H1 (cell line): ENCODE measurements around the gene ZNF155.

ENCODE experiments used
- CEBPB ChIP-seq: IDR thresholded peaks from 2 replicates; pipeline ENCODE4 v1.6.1; 2012; ENCODE audit warnings: low read depth, low read length
- NANOG ChIP-seq: IDR thresholded peaks from 2 replicates; pipeline ENCODE4 v1.6.1; 2011; ENCODE audit warnings: low read length, low read depth, mild to moderate bottlenecking, inconsistent platforms; ENCODE audit not compliant: insufficient read depth, poor library complexity, severe bottlenecking
- POLR2A ChIP-seq, 2 experiments: IDR thresholded peaks; 1 replicate in 1 of 2; 2 replicates in 1 of 2; pipeline ENCODE4 v1.6.1; 2011; ENCODE audit warnings: low read depth in 2 of 2, low read length in 2 of 2, mild to moderate bottlenecking in 2 of 2; ENCODE audit errors: control extremely low read depth in 1 of 2
- POLR2AphosphoS5 ChIP-seq: IDR thresholded peaks from 2 replicates; pipeline ENCODE4 v1.6.1; 2011; ENCODE audit warnings: low read depth, low read length
- RAD21 ChIP-seq, 2 experiments: IDR thresholded peaks in 1 of 2; conservative IDR thresholded peaks in 1 of 2; 2 replicates each; pipeline ENCODE4 v1.6.1; 2011; ENCODE audit warnings: low read depth in 2 of 2, low read length in 2 of 2, improper control_type of control experiment in 1 of 2, inconsistent platforms in 1 of 2, mild to moderate bottlenecking in 1 of 2, moderate library complexity in 1 of 2
- SRF ChIP-seq: IDR thresholded peaks from 2 replicates; pipeline ENCODE4 v1.6.1; 2011; ENCODE audit warnings: mild to moderate bottlenecking, low read depth, low read length, moderate library complexity
- TAF1 ChIP-seq: IDR thresholded peaks from 2 replicates; pipeline ENCODE4 v1.6.1; 2011; ENCODE audit warnings: mild to moderate bottlenecking, low read depth, low read length
- TF ChIP-seq, protein P1 (sequence below), 3 experiments: IDR thresholded peaks; 1 replicate in 2 of 3; 2 replicates in 1 of 3; pipeline versions ENCODE4 v1.5.1 to v1.6.1; 2011; ENCODE audit warnings: low read length in 3 of 3, mild to moderate bottlenecking in 3 of 3, inconsistent platforms in 2 of 3, low read depth in 1 of 3, moderate library complexity in 1 of 3; ENCODE audit not compliant: insufficient read depth in 1 of 3; ENCODE audit errors: control extremely low read depth in 1 of 3
- TF ChIP-seq, protein P2 (sequence below): IDR thresholded peaks from 2 replicates; pipeline ENCODE4 v1.6.1; 2012; ENCODE audit warnings: low read length, inconsistent platforms

DNA sequence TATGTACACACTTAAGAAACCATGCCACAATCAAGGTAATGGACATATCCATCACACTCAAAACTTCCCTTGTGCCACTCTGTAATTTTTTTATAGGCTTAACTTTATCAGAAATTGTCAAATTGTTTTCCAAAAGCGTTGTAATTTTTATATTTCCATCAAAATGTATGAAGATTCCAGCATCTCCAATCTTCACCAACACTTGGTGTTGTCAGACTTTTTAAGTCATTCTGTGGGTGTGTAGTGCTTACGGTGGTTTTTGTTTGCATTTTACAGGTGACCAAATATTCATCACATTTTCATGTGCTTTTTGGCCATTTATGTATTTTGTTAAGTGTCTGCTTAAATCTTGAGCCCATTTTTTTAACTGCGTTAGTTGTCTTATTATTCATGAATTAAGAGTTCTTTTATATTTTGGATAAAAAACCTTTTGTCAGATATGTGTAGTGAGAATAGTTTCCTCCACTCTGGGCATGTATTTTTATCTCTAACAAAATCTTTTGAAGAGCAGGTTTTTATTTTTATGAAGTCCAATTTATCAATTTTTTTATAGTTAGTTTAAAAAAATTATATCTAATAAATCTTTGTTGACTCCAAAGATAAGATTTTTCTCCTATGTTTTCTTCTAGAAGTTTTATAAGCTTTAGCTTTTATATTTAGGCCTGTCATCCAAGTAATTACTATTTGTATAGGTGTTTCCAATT, 44.3 kb upstream of the ZNF155 start:
- TF ChIP-seq, protein P1, sequence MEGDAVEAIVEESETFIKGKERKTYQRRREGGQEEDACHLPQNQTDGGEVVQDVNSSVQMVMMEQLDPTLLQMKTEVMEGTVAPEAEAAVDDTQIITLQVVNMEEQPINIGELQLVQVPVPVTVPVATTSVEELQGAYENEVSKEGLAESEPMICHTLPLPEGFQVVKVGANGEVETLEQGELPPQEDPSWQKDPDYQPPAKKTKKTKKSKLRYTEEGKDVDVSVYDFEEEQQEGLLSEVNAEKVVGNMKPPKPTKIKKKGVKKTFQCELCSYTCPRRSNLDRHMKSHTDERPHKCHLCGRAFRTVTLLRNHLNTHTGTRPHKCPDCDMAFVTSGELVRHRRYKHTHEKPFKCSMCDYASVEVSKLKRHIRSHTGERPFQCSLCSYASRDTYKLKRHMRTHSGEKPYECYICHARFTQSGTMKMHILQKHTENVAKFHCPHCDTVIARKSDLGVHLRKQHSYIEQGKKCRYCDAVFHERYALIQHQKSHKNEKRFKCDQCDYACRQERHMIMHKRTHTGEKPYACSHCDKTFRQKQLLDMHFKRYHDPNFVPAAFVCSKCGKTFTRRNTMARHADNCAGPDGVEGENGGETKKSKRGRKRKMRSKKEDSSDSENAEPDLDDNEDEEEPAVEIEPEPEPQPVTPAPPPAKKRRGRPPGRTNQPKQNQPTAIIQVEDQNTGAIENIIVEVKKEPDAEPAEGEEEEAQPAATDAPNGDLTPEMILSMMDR (IDR thresholded peaks at IDR 0.05; ENCODE audit: control extremely low read depth in 1 of 3, insufficient read depth in 1 of 3, low read depth in 1 of 3, low read length in 3 of 3): no peak
- TF ChIP-seq POLR2AphosphoS5 (no peak), POLR2A (IDR thresholded peaks at IDR 0.05; ENCODE audit: control extremely low read depth in 1 of 2, low read depth in 2 of 2, low read length in 2 of 2) (no peak), NANOG (no peak), SRF (no peak), RAD21 (IDR thresholded peaks at IDR 0.05 in 1 of 2, conservative IDR thresholded peaks at IDR 0.05 in 1 of 2; ENCODE audit: low read depth in 2 of 2, low read length in 2 of 2) (no peak), CEBPB (no peak), TAF1 (no peak)
- TF ChIP-seq, protein P2, sequence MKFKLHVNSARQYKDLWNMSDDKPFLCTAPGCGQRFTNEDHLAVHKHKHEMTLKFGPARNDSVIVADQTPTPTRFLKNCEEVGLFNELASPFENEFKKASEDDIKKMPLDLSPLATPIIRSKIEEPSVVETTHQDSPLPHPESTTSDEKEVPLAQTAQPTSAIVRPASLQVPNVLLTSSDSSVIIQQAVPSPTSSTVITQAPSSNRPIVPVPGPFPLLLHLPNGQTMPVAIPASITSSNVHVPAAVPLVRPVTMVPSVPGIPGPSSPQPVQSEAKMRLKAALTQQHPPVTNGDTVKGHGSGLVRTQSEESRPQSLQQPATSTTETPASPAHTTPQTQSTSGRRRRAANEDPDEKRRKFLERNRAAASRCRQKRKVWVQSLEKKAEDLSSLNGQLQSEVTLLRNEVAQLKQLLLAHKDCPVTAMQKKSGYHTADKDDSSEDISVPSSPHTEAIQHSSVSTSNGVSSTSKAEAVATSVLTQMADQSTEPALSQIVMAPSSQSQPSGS: no peak
